Measurements from ENCODE around the gene ETFB.

ETFB gene

DNA sequence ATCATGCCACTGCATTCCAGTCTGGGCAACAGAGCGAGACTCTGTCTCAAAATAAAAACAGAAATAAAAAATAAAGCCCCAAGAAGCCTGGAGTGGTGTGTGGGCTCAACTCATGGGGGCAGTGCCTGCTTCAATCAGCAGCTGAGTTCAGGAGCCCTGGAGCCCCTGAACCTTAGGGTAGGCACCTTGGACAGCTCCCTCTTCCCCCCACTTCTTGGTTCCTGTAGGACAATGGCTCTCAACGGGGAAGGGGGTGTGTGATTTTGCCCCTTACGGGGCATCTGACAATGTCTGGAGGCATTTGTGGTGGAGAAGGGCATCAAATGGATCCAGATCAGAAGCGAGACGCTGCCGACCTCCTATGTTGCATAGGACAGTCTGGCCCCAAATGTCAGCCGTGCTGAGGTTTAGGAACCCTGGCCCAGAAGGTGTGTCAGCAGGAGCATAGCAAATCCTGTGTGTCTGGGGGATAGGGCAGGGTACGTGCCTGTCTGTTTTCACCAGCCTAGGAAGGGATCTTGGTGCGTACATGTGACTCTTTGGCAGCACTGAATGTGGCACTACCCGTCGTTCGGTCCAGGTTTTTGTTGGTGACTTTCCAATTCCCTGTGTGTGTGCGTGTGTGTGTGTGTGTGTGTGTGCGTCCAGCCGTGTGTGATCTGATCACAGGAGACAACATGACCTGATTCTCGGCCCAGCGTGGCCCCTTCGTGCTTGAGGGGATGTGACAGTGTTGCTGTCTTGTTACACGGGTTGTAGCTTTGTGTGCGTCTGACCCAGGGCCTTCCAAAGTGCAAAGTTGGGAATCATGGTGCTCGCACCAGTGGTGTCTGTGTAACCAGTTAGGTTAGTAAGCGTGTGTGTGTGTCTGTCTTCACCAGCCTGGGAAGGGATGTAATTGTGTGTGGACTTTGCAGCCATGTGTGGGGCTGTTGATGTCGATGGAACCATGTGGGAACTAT, 47.2 kb downstream of the ETFB start:
- in situ Hi-C loops (cut with MboI; ENCODE audit: low pct_unique_long_range_greater_than_20kb, low sequenced_read_pairs, unreplicated experiment) = no loop called here
- DNase-seq (ENCODE audit: low spot score) = no peak
- TF ChIP-seq, protein P1, sequence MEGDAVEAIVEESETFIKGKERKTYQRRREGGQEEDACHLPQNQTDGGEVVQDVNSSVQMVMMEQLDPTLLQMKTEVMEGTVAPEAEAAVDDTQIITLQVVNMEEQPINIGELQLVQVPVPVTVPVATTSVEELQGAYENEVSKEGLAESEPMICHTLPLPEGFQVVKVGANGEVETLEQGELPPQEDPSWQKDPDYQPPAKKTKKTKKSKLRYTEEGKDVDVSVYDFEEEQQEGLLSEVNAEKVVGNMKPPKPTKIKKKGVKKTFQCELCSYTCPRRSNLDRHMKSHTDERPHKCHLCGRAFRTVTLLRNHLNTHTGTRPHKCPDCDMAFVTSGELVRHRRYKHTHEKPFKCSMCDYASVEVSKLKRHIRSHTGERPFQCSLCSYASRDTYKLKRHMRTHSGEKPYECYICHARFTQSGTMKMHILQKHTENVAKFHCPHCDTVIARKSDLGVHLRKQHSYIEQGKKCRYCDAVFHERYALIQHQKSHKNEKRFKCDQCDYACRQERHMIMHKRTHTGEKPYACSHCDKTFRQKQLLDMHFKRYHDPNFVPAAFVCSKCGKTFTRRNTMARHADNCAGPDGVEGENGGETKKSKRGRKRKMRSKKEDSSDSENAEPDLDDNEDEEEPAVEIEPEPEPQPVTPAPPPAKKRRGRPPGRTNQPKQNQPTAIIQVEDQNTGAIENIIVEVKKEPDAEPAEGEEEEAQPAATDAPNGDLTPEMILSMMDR (IDR thresholded peaks at IDR 0.05; ENCODE audit: extremely low read depth, insufficient read depth, missing control alignments) = no peak

DNA sequence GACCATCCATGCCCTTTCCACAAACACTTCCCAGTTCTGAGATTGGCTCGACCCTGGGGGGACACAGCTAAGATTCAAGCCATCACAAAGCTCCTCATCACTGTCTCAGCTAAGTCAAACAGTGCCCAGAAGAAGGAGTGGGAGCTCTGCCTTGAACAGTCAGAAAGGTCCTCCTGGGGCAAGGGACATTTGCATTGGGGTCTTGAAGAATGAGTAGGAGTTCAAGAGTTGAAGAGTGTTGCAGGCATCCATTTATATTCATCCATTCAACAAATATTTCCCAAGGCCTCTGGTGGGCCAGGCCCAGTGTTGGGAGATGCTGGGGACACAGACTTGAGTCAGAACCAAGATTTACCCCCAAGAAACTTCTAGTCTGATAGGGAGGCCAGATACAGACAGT, 48.2 kb downstream of the ETFB start:
- TF ChIP-seq, protein P1 (IDR thresholded peaks at IDR 0.05; ENCODE audit: extremely low read depth, insufficient read depth, missing control alignments) = no peak
- in situ Hi-C loops (cut with MboI; ENCODE audit: low pct_unique_long_range_greater_than_20kb, low sequenced_read_pairs, unreplicated experiment) = no loop called here
- DNase-seq (ENCODE audit: low spot score) = no peak

DNA sequence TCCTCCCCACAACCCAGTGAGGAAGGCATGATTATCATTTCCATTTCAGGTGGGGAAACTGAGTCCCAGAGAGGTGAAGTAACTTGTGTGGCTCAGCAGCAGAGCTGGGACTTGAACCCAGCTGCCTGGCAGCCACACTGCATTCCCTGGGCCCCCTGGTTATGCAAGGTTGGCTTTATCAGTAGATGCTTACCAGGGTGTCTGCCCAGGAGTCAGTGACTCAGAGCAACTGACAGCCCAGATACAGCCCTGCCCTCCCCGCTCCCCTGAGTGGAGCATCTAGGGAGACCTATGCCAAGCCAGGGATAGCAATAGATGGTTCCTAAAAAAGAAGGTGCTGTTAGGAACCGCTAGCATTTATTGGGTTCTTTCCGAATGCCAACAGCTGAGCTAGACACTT, 48.8 kb downstream of the ETFB start:
- in situ Hi-C loops (cut with MboI; ENCODE audit: low pct_unique_long_range_greater_than_20kb, low sequenced_read_pairs, unreplicated experiment) = no loop called here
- TF ChIP-seq, protein P1 (IDR thresholded peaks at IDR 0.05; ENCODE audit: extremely low read depth, insufficient read depth, missing control alignments) = no peak
- DNase-seq (ENCODE audit: low spot score) = no peak

DNA sequence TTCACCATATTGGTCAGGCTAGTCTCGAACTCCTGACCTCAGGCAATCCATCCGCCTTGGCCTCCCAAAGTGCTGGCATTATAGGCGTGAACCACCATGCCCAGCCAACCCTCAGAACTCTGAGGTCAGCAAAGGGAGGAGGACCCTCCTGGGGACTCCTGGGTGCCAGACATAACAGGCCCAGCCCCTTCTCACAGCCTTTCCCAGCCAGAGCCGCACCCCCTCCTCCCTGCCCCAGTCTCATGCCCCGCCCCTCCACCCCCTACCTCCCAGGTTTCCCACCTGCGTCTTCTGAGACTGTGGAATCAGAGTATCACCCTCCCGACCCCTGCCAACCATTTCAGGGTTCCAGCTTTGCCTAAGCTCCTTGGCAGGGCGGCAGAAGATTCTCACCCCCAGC, 49.5 kb downstream of the ETFB start:
- TF ChIP-seq, protein P1 (IDR thresholded peaks at IDR 0.05; ENCODE audit: extremely low read depth, insufficient read depth, missing control alignments) = no peak
- in situ Hi-C loops (cut with MboI; ENCODE audit: low pct_unique_long_range_greater_than_20kb, low sequenced_read_pairs, unreplicated experiment) = no loop called here

DNA sequence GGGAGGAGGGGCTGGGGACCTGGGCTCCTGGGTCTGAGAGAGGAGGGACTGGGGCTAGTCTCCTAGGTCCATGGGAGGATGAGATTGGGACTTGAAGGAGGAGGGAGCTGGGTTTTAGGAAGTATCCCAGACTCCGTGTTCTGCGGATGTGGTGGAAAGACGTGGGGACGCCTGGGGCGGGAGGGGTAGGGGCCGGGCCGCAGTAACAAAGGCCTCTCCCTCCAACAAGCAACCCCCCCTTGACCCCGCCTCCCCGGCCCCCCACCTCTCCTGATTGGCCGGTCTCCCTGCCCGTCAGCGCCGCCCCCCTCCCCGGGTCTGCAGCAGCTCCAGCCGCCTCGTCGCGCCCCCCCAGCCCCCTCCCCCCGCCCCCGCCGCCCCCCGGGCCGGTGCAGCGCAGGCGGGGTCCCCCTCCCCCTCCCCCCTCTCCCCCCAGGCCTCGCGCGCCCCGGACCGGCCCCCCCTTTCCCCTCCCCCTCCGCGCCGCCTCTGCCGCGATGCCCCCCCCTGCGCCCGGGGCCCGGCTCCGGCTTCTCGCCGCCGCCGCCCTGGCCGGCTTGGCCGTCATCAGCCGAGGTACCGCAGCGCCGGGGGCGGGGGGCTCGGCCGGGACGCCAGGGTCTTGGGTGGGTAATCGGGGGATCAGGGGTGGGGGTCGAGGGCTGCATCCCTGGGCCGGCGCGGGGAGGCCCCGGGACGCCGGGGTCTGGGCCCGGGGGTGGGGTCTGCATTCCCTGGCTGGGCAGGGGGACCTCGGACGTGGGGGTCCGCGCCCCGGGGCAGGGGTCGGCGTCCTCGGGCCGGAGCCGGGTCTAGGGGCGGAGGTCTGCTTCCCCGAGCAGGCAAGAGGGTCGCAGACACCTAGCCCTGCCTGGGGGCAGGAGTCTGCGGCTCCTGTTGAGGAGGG, 54.6 kb downstream of the ETFB start, which contains the start of gene IGLON5:
IGLON5 (plus strand) TSS at position 294 of the 907 bp plus-strand sequence; CDS start at position 498, 204 bp downstream.
- TF ChIP-seq, protein P1 (IDR thresholded peaks at IDR 0.05; ENCODE audit: extremely low read depth, insufficient read depth, missing control alignments) = no peak
- DNase-seq (ENCODE audit: low spot score) = no peak
- in situ Hi-C loops (cut with MboI; ENCODE audit: low pct_unique_long_range_greater_than_20kb, low sequenced_read_pairs, unreplicated experiment) = no loop called here

More for the DNA sequence above, 49.5 kb downstream of the ETFB start:
- no peak for DNase-seq (ENCODE audit: low spot score)

DNA sequence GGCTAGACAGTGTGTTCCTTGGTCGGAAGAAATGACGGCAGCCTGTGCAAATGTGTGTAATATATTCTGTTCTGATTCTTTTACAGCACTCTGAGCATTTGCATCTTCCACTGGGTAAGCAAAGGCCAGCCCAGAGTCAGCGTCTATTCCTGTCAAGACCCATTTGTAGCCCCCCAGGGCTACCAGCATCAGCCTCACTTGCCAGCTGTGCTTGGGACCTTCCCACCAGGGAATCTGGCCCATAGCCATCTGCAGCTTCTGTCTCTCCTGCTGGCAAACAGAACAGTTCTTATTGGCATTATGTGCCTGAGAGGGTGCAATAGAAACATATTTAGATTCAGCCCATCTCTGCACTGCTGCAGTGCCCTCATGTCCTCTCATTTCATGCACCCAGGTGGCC, 60.7 kb downstream of the ETFB start:
- TF ChIP-seq, protein P1 (IDR thresholded peaks at IDR 0.05; ENCODE audit: extremely low read depth, insufficient read depth, missing control alignments) = no peak
- in situ Hi-C loops (cut with MboI; ENCODE audit: low pct_unique_long_range_greater_than_20kb, low sequenced_read_pairs, unreplicated experiment) = no loop called here
- no peak for DNase-seq (ENCODE audit: low spot score)

Data from GM13977 (cell line).